Measurements from ENCODE around the gene GALNT18. TPM values are rescaled to one million over a fixed set of nuclear protein-coding genes. Genes with fewer than 3 reads are reported as not detected.

GALNT18 gene
- polyA plus RNA-seq, 1 experiment, result 4.8 TPM

- H3K27me3 ChIP-seq (ENCODE audit: control insufficient read depth, insufficient read depth, low read length), result no peaks in the 10 kb centered on the region
- no peak for DNase-seq (ENCODE audit: low read depth, low spot score)
- no peak overlapping the region for H3K4me3 ChIP-seq (ENCODE audit: low read depth, low read length)
- ChIA-PET CTCF (no interaction called here), POLR2A (no interaction called here)
- peak overlapping the region; percentile 52 for H3K27ac ChIP-seq (ENCODE audit: low read depth, low read length)
- no peaks in the 10 kb centered on the region for H3K9me3 ChIP-seq (ENCODE audit: control insufficient read depth, insufficient read depth, low read length)
- no peak for TF ChIP-seq CTCF (IDR thresholded peaks at IDR 0.05; ENCODE audit: low read depth, low read length)
Observed at GRCh38 chr11:11391169-11391568, 230.6 kb downstream of the GALNT18 start.

DNA sequence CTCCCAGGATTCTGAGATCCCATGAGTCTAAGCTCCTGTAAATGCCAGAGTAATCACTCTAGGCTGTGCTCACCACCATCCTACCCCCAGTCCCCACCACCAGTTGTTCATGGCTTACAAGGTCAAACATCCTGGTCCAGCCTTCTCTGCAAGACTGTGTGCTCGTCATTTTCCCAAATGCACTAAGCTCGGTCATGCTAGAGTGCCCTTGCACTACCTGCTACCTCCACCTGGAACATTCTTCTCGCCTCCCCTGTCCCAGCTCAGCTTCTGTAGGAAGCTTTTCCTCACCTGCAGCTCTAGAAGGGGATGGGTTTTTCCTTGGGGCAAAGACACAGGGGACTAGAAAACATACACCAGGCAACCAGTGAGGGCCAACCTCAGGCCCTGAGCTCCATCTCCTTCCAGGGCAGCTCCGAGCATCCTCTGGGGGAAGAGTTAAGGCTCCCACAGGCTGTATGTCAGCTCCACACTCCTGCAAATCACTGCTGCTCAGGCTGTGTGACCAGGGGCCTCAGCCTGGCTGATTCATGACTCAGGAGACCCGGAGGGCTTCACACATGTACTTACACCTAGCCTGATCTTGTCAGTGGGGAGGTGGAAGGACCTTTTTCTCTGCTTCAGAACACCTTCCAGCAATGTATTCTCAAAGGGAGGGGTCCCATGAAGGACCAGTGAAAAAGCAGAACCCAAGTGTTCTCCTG lies 231.6 kb downstream of the GALNT18 start:
- POLR2A ChIA-PET, result no interaction called here
- no peak for TF ChIP-seq CTCF (IDR thresholded peaks at IDR 0.05; ENCODE audit: low read depth, low read length)
- H3K27me3 ChIP-seq (ENCODE audit: control insufficient read depth, insufficient read depth, low read length), result no peaks in the 10 kb centered on the region
- no peak overlapping the region for H3K4me3 ChIP-seq (ENCODE audit: low read depth, low read length)
- no peaks in the 10 kb centered on the region for H3K9me3 ChIP-seq (ENCODE audit: control insufficient read depth, insufficient read depth, low read length)
- DNase-seq (ENCODE audit: low read depth, low spot score), result no peak
- CTCF ChIA-PET, result interaction anchor here (1.2 kb wide), 1 partner anchor 13 kb away, joined by 3 read pairs; no protein-coding TSS in a partner anchor
- no peak overlapping the region for H3K27ac ChIP-seq (ENCODE audit: low read depth, low read length)

DNA sequence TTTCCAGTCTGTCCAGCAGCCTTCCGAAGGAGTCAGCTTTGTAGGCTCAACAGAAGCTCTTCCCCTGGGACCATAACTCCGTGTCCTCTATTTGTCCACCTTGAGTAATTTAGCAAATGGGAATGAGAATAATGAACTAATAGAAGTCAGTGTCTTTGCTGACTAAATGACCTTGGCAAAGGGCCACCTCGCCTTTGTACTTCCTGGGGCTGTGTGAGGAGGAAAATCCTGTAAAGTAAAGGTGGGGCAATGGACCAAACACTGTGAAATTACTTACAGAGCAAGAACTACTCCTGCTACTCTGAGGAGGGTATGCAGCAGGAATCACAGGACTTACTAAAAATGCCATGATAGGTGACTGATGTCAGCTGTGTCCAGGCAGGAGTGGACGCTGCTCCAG lies 232.6 kb downstream of the GALNT18 start:
- Histone ChIP-seq H3K9me3 (ENCODE audit: control insufficient read depth, insufficient read depth, low read length) (no peaks in the 10 kb centered on the region), H3K4me3 (ENCODE audit: low read depth, low read length) (no peak overlapping the region), H3K27me3 (ENCODE audit: control insufficient read depth, insufficient read depth, low read length) (no peaks in the 10 kb centered on the region), H3K27ac (ENCODE audit: low read depth, low read length) (no peak overlapping the region)
- DNase-seq (ENCODE audit: low read depth, low spot score), result no peak
- ChIA-PET CTCF (no interaction called here), POLR2A (no interaction called here)
- no peak for TF ChIP-seq CTCF (IDR thresholded peaks at IDR 0.05; ENCODE audit: low read depth, low read length)

DNA sequence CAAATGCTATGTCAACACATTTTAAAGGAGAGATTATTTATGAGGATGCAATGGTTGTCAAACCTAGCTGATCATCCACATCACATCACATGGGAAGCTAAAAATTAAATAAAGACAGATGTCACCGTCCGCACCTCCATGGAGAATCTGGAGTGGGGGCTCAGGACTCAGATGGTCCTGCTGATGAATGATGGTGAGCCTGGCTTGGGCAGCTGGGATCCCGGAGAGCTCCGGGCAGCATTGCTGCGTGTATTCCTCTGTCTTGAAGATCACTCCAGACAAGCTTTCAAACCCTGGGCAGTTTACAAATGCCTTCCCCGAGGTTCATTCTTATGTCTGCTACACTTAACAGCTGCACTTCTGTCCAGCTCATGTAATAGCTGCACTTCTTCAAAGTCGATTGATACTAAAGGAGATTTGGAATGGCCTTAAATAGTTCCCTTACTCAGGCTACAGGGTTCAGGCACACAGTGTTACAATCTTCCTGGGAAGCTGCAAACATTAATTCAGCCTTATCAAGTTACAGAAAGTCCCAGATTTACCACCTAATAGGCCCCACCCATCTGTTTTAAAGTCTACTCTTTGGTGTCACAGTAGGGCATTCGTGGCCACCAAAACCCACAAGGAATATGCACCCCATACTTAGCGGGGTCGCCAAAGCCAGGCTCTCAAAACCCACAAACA lies 234.0 kb downstream of the GALNT18 start:
- no peak overlapping the region for H3K4me3 ChIP-seq (ENCODE audit: low read depth, low read length)
- ChIA-PET CTCF (no interaction called here), POLR2A (no interaction called here)
- DNase-seq (ENCODE audit: low read depth, low spot score), result no peak
- no peak overlapping the region for H3K27ac ChIP-seq (ENCODE audit: low read depth, low read length)
- no peaks in the 10 kb centered on the region for H3K27me3 ChIP-seq (ENCODE audit: control insufficient read depth, insufficient read depth, low read length)
- TF ChIP-seq CTCF (IDR thresholded peaks at IDR 0.05; ENCODE audit: low read depth, low read length), result no peak
- H3K9me3 ChIP-seq (ENCODE audit: control insufficient read depth, insufficient read depth, low read length), result no peaks in the 10 kb centered on the region; the same call in 1 of the 2 replicates

DNA sequence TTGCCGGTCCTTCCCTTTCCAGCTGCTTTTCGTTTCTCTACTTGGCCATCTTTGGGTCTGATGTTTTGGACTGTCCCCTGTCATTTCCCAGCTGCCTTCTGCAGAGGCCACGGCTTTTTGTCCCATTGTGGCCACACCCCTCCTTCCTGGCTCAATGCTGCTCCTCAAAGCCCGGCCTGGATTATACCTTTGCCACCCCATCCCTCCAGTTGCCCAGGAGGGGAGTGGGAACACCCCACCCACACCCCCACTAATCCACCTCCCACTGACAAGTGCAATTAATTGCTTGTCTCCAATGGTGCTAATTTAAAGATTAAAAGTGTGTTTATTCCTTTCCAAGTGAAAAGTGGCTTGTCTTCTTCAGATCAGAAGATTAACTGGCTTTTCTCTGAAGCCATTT lies 234.6 kb downstream of the GALNT18 start:
- ChIA-PET CTCF (no interaction called here), POLR2A (no interaction called here)
- no peak overlapping the region for H3K4me3 ChIP-seq (ENCODE audit: low read depth, low read length)
- H3K27ac ChIP-seq (ENCODE audit: low read depth, low read length), result no peak overlapping the region
- DNase-seq (ENCODE audit: low read depth, low spot score), result no peak
- TF ChIP-seq CTCF (IDR thresholded peaks at IDR 0.05; ENCODE audit: low read depth, low read length), result no peak
- no peaks in the 10 kb centered on the region for H3K27me3 ChIP-seq (ENCODE audit: control insufficient read depth, insufficient read depth, low read length)
- no peaks in the 10 kb centered on the region; the same call in 1 of the 2 replicates for H3K9me3 ChIP-seq (ENCODE audit: control insufficient read depth, insufficient read depth, low read length)

Data from AG04450 (cell line).